NCI-H446 treated with DMSO at 0.1 percent for 48 hours (cell line): ENCODE results near the gene TAX1BP3.

Source experiments
- DNase-seq: peaks from one replicate; lab custom pipeline; 2025; lab: John Stamatoyannopoulos, UW

Gene TAX1BP3

GRCh38 chr17:3657874-3658783 is 10.2 kb downstream of the TAX1BP3 start:
- DNase-seq, result no peak

GRCh38 chr17:3657588-3657869 is 10.8 kb downstream of the TAX1BP3 start:
- no peak for DNase-seq

- DNase-seq, result no peak
These were observed 11.4 kb downstream of the TAX1BP3 start for GRCh38 chr17:3656755-3657587.

GRCh38 chr17:3656353-3656752 is 12.0 kb downstream of the TAX1BP3 start:
- DNase-seq, result no peak

GRCh38 chr17:3655766-3656165 is 12.6 kb downstream of the TAX1BP3 start:
- no peak for DNase-seq

DNA sequence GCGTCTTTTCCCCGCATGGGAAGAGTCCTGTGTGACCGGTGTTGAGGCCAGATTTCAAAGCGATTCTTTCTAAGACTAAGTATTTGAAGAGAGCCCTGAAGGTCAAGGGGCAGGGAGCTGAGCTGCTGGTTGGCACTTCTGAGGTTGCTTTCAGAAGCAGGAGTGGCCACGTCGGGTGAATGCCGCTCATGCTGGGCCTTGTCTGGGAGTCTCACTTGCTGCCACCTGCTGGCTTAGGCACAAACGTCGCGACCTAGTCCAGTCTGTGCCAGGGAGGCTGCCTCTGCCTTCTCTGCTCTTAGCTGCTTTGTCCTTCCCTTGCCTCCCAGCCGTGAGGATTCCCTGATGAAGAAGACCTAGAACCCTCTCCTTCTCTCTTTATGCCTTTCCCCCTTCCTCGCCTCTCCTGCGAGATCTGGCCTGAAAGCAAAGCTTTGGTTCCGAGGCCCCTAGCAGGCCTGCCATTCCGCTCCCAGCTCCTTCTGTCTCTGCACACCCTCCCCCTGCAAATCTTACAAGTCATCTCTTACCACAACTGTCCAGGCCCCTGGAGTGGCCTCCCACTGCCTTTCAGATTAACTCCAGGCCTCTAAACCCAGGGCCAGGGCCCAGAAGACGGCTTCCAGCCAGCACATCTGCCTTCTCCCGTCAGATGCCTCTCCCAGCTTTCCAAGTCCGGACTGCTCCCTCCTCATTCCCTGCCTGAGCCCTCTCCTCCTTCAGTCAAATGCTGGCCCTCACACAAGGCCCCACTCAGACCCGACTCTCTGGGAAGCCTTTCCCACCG is 20.4 kb downstream of the TAX1BP3 start:
- no peak for DNase-seq

DNA sequence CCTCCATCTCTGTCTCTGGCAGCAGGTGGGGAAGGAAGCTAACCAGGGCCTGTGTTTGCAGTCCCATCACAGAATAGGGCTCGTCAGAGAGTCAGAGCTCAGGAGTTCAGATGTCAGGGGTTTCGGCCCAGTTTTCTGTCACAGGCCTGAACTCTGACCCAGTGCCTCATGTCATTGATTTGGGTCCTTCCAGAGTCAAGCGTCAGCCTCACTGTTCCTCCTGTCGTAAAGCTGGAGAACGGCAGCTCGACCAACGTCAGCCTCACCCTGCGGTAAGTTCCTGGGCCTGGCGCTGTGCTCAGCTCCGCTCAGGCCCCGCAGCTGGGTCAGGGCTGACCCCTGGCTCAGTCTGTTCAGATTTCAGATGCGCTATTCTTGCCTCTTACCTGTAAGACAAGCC is 21.1 kb downstream of the TAX1BP3 start:
- no peak for DNase-seq

- DNase-seq, result no peak
These were observed 23.1 kb downstream of the TAX1BP3 start for GRCh38 chr17:3645310-3645709.

DNA sequence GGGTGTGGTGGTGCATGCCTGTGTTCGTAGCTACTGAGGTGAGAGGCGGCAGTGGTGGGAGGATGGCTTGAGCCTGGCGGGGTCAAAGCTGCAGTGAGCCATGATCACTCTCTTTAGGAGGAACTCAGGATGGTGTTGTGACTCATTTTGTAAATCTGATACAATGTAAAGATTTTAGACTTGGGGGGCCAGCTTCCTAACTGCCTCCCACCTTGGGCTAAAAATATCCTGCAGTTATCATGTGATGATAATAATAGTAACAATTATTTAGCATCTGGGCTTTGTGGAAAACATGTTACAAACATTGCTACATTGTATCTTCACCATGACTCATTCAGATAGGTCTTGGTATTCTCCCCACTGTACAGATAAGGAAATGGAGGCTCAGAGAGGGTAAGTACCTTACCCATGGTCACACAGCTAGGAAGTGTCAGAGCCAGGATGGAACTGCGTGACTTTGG is 24.5 kb downstream of the TAX1BP3 start:
- DNase-seq, result no peak

GRCh38 chr17:3641717-3642486 is 26.5 kb downstream of the TAX1BP3 start:
- no peak for DNase-seq

- DNase-seq, result no peak
These were observed 27.4 kb downstream of the TAX1BP3 start for GRCh38 chr17:3641014-3641413.

DNA sequence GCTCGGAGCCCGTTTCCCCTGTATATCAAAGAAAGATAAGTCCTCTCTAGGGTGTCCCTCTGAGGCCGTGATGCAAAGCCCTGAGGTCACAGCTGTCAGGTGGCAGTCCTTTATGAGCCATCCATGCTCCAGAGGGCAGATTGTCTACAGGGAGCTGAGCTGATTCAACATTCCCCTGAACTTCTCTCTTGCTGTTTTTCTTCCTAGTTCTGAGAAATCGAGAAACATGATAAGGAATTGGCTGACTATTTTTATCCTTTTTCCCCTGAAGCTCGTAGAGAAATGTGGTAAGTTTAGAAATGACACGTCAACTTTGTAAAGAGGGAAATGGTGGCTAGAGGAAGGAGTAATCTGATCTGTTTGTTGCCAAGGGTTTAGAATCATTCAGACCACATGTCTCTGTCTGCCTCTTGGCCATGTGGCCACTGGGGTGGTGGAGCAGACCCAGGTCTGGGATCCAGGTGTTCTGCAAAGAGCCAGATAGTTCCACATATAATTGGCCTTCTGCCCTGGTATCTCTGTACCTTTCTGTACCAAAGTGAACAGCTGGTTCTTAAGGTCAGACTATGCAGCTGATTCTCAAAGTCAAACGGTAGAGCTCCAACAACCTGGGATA is 28.3 kb downstream of the TAX1BP3 start:
- no peak for DNase-seq

- DNase-seq, result no peak
These were observed 31.4 kb downstream of the TAX1BP3 start for GRCh38 chr17:3636908-3637373.

DNA sequence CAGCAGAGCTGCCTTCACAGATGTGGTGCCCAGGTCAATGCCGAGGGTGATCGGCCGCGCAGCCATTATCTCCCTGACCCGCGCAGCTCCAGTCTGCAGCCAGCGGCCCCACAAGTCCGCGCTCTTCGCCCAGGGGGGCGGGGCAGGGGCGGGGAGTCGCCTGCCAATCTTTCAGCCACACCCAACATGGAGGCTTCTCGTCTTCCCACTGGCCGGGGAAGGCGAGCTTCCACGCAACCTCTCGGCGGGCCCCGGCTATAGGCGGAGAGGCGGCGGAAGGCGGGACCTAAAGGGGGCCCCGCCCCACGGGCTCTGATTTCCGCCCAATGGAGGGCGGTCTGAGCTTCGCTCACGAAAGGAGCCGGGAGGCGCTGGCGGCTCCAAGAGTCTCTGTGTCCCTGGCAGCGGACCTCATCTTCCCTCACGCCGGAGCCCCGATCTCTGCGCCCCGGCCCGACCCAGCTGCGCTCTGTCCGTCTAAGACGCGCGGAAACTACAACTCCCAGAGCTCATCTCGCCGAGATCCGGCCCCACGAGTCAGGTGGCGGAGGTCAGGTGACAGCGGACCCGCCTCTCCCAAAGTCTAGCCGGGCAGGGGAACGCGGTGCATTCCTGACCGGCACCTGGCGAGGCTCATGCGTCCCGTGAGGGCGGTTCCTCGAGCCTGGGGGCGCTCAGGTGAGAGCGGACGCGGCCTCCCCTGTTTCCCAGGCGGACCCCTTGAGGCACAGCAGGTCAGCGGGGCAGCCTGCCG is 32.0 kb downstream of the TAX1BP3 start, which contains the start of the genes CTNS and SHPK:
Gene CTNS (plus strand): TSS at position 607 of the 754 bp plus-strand sequence. CDS start 3,447 bp downstream, outside the sequence.
Gene SHPK (minus strand): TSS at position 97 of the 754 bp plus-strand sequence. CDS start 31 bp downstream, at position 66.
- peak; percentile 91 for DNase-seq

DNA sequence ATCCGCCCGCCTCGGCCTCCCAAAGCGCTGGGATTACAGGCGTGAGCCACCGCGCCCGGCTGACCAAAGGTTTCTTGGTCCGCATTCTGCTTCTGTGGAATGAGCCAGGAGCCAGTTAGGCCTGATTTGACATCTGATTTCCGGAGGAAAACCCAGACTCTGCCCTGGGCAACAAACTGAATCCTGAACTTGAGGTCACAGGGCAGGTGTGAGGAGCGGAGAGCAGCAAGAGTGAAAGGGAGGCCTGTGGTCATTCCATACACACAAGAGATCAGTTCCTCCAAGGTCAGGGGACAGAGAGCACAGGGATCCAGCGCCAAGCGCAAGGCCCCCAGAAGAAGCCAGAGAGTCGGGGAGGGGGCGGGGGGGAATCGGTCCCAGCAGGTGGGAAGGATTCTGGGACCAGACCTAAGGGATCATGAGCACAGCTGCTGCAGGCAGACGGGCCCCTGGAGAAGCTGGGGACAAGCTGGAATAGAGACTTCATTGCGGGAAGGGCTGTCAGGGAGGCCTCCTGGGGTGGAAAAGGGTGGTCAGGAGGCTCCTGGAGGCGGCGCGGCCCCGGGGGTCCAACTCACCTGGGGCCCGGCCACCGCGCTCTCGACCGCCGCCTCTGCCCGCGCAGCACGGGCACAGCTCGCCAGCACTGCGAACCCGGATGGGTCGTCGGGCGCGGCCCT is 32.8 kb downstream of the TAX1BP3 start:
- DNase-seq, result no peak

- DNase-seq, result no peak
These were observed 36.1 kb downstream of the TAX1BP3 start for GRCh38 chr17:3632287-3632686.

- no peak for DNase-seq
These were observed 37.6 kb downstream of the TAX1BP3 start for GRCh38 chr17:3630781-3631180.

DNA sequence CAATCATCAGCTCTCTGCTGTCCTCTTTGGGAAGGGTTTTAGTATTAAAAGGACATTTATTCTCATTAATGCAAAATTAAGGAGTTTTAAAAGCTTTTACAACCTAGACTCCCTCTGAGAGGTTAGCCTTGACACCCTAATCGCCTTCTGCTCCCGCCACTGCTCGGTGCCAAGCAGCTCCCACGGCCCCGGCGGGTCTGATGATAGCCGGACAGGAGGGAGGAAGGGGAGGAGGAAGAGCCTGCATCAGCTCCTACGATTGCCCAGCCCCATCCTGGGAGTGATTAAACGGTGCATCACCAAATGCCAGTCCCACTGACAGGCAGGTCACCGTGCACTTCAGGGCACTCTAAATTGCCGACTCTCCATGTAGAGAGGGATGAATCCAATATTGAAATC is 40.6 kb downstream of the TAX1BP3 start:
- no peak for DNase-seq
